Measurements from ENCODE around the gene SMARCAL1.
"Not testable (repeated sequence)": the region's sequence is repeated elsewhere in the genome, so short reads cannot be mapped to it uniquely, and the experiment has no call there.

The SMARCAL1 gene

GRCh38 chr2:216412022-216412999 is at the start of gene SMARCAL1:
Gene SMARCAL1, plus strand, starts transcription at chr2:216412484. Its CDS starts 2,221 bp downstream, at chr2:216414705.
- peak within 1 kb of the TSS; percentile 91 for H3K27ac Mint-ChIP-seq
- peaks cover 7% of the 10 kb centered on the region for H3K36me3 Mint-ChIP-seq (ENCODE audit: low read depth)
- H3K4me1 Mint-ChIP-seq (ENCODE audit: low read depth) = peaks cover 16% of the 10 kb centered on the region
- H3K27me3 Mint-ChIP-seq (ENCODE audit: low read depth) = peaks cover 9% of the 10 kb centered on the region
- peak within 1 kb of the TSS; percentile 93 for H3K4me3 Mint-ChIP-seq
- H3K9me3 Mint-ChIP-seq = no peaks in the 10 kb centered on the region

DNA sequence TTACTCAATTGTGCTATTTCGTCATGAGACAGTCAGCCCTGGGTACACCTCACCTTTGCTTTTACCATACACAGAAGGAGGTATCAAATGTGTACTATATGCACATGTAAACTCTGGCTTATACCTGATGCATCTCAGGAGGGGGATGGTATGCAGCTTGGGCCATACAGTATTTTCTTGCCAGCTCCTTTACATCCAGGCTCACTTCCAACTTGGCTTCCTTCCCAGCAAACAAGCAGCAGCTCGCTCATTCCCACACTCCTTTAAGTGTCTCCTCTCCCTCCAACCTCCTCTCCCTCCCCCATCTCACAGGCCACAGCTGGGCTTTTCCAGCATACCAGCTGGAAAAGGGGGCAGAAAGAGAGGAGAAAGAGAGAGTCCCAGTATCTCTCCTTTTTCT is 49.6 kb upstream of the SMARCAL1 start:
- H3K36me3 Mint-ChIP-seq (ENCODE audit: low read depth) = no peaks in the 10 kb centered on the region
- no peak overlapping the region for H3K4me3 Mint-ChIP-seq
- peaks cover 53% of the 10 kb centered on the region for H3K27me3 Mint-ChIP-seq (ENCODE audit: low read depth)
- no peaks in the 10 kb centered on the region for H3K4me1 Mint-ChIP-seq (ENCODE audit: low read depth)
- no peaks in the 10 kb centered on the region for H3K9me3 Mint-ChIP-seq
- no peak overlapping the region for H3K27ac Mint-ChIP-seq

DNA sequence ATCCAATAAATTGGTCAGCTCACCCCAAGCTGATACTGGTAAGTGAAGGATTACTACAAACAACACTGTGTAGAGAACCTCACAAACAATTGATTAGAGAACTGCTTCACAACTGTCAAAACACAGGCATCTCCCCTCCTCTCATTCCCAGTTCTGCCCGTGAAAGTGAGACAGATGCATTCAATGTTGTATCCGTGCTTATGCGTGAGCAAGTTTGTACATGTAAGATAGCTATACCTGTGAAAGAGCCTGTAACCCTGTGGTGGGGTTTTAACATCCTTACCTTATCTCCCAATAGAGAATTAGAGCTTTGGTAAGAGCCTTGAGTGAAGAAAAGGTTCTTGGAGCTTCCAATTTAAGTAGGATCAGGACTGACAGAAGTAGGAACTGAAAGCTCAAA is 49.1 kb upstream of the SMARCAL1 start:
- Mint-ChIP-seq H3K36me3 (ENCODE audit: low read depth) (no peaks in the 10 kb centered on the region), H3K27me3 (ENCODE audit: low read depth) (peaks cover 53% of the 10 kb centered on the region), H3K9me3 (no peaks in the 10 kb centered on the region), H3K27ac (no peak overlapping the region), H3K4me1 (ENCODE audit: low read depth) (no peaks in the 10 kb centered on the region), H3K4me3 (no peak overlapping the region)

DNA sequence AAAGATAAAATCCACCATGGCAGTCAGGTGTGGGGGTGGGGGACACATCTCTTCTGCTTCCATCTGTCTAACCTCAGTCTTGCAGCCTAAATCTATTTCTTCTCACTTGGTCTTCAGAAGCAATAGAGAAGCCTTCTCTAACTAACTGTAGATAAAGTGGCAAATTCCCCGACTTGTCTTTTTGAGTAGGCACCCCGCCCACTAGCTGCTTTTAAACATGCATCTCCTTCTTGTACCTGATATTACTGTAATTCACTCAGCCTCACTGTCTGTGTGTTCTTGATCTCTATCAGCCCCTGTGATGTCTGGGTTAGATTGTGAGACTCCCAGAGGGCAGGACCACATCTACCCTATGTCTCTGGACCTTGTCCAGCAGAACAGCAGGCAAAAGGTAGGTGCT is 46.8 kb upstream of the SMARCAL1 start:
- peaks cover 63% of the 10 kb centered on the region for H3K27me3 Mint-ChIP-seq (ENCODE audit: low read depth)
- H3K9me3 Mint-ChIP-seq = no peaks in the 10 kb centered on the region
- H3K4me3 Mint-ChIP-seq = no peak overlapping the region
- no peaks in the 10 kb centered on the region for H3K4me1 Mint-ChIP-seq (ENCODE audit: low read depth)
- H3K36me3 Mint-ChIP-seq (ENCODE audit: low read depth) = no peaks in the 10 kb centered on the region
- H3K27ac Mint-ChIP-seq = no peak overlapping the region

DNA sequence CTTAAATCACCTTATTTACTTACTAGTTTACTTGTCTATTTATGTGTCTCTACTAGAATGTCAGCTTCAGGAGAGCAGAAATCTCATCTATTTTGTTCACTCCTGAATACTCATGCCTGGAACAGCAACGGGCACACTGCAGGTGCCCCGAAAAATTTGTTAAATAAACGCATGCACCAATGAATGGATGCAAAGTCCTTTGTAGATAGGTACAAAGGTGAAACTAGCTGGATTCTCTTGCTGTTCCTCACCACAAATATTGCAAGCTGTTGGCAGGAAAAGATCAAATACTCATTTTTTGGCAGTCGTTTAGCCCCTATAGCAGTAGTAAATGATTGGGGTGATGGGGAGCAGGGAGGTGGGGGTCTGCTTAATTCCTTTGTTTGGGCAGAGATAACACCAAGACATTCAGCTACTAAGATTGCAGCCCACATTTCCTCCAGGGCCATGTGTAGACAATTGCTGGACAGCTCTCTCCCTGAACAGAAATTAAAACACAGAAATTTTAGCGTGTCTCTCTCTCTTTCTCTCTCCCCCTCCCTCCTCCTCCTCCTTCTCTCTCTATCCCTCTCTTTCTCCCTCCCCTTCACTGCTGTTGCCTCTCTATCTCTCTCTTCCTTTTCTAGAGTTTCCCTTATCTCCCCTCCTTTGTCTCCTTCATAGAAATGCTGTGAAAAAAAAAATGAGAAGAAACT is 45.4 kb upstream of the SMARCAL1 start:
- Mint-ChIP-seq H3K4me3 (no peak overlapping the region), H3K27me3 (ENCODE audit: low read depth) (peaks cover 65% of the 10 kb centered on the region), H3K36me3 (ENCODE audit: low read depth) (no peaks in the 10 kb centered on the region)

DNA sequence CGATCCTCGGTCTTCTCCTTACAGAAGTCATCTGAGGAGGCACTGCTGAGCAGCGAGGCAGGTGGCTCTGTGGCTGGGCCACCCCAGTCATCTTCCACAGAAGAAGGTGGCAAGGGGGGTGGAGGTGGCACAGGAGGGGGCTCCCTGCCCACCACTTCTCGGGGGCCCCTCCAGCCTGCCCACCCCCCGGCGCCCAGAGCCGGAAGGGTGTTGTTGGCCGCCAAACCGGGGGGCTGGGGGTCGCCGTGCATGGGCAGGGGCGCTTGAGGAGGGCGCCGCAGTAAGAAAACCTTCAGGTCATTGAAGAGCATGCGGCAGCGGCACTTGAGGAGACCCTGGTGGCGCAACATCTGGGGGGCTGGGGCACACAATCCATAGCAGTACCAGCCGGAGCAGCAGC is 42.5 kb upstream of the SMARCAL1 start:
- peaks cover 1% of the 10 kb centered on the region for H3K4me1 Mint-ChIP-seq (ENCODE audit: low read depth)
- no peaks in the 10 kb centered on the region for H3K9me3 Mint-ChIP-seq
- peaks cover 2% of the 10 kb centered on the region for H3K36me3 Mint-ChIP-seq (ENCODE audit: low read depth)
- H3K4me3 Mint-ChIP-seq = no peak overlapping the region
- no peak overlapping the region for H3K27ac Mint-ChIP-seq
- peaks cover 81% of the 10 kb centered on the region for H3K27me3 Mint-ChIP-seq (ENCODE audit: low read depth)

More for the DNA sequence above, 45.4 kb upstream of the SMARCAL1 start:
- no peaks in the 10 kb centered on the region for H3K4me1 Mint-ChIP-seq (ENCODE audit: low read depth)
- no peaks in the 10 kb centered on the region for H3K9me3 Mint-ChIP-seq
- no peak overlapping the region for H3K27ac Mint-ChIP-seq

GRCh38 chr2:216370961-216371712 is 41.1 kb upstream of the SMARCAL1 start:
- Mint-ChIP-seq H3K27ac (peak overlapping the region; percentile 11), H3K27me3 (ENCODE audit: low read depth) (peaks cover 77% of the 10 kb centered on the region), H3K9me3 (no peaks in the 10 kb centered on the region), H3K4me1 (ENCODE audit: low read depth) (peaks cover 1% of the 10 kb centered on the region), H3K4me3 (no peak overlapping the region), H3K36me3 (ENCODE audit: low read depth) (peaks cover 2% of the 10 kb centered on the region)

DNA sequence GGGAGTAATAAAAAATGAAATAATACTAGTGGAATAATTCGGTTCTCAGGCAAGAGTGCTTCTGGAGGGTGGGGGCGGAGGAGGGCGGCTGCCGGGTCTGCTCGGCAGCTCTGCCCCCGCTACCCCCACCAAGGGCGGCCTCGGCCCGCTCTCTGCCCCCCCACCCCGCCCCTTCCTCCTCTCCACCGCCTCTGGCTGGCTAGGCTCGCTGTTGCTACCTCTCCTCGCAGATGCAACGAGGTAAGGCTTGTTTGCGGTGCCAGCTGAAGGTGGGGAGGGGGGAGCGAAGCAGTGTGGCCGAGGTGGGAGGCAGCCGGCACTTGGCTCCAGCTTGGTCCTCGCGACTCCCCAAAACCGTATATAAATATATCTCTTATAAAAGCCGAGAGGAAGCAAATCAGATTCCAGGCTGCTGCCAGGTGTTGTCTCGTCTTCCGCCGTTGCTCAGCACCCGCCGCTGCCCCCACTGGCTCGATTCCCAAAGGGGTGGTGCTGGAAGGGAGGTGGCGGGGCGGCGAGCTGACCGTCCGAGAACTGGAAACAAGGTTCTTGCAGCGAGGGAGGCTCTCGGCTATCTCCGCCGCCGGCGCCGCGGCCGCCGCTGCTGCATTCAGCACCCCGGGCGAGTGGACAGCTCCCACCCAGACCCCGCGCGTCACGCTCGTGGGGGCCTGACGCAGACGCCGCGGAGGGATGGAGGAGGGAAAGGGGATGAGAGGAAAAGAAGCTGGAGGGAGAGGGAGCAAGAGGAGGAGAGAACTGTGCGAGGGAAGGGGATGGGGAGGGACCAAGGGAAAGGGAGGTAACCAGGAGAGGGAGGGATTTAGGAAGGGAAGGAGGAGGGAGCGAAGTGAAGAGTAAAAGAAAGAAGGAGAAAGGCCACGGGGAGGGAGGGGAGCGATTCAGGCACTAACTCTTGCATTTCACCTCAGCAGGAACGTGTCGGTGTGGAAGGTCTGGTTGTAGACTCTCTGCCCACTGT is 40.3 kb upstream of the SMARCAL1 start, which contains the start of gene MARCHF4:
Gene MARCHF4 (minus strand): TSS at position 763 of the 982 bp plus-strand sequence. CDS start 2,223 bp downstream, outside the sequence.
- peaks cover 70% of the 10 kb centered on the region for H3K27me3 Mint-ChIP-seq (ENCODE audit: low read depth)
- H3K4me1 Mint-ChIP-seq (ENCODE audit: low read depth) = peaks cover 1% of the 10 kb centered on the region
- H3K9me3 Mint-ChIP-seq = no peaks in the 10 kb centered on the region
- no peak within 1 kb of the TSS for H3K4me3 Mint-ChIP-seq
- H3K27ac Mint-ChIP-seq = no peak within 1 kb of the TSS
- H3K36me3 Mint-ChIP-seq (ENCODE audit: low read depth) = peaks cover 2% of the 10 kb centered on the region

DNA sequence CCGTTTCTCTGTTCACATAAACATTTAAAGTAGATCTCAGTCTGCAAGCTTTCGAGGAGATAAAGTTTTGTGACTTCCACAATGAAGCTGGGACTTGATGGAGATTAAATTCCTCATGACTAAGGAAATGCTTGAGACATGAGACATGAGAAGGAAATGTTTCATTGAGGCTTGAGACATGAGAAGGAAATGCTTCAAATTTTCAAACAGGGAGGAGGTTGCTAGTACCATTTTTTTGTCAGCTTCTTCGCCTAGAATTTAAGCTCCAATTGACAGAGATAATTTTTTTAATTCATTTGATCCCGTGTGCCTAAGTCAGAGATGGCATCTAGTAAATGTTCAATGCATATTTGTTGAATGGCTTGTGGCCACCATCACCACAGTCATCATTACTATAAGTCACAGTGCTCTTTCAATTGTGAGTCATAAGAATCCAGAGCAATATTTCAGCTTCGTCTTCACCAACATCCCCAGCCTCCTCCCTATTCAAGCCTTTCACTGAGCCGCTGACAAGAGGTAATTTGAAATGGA is 39.5 kb upstream of the SMARCAL1 start:
- Mint-ChIP-seq H3K36me3 (ENCODE audit: low read depth) (peaks cover 2% of the 10 kb centered on the region), H3K9me3 (no peaks in the 10 kb centered on the region), H3K27ac (no peak overlapping the region), H3K4me1 (ENCODE audit: low read depth) (peaks cover 1% of the 10 kb centered on the region), H3K4me3 (no peak overlapping the region), H3K27me3 (ENCODE audit: low read depth) (peaks cover 62% of the 10 kb centered on the region)

DNA sequence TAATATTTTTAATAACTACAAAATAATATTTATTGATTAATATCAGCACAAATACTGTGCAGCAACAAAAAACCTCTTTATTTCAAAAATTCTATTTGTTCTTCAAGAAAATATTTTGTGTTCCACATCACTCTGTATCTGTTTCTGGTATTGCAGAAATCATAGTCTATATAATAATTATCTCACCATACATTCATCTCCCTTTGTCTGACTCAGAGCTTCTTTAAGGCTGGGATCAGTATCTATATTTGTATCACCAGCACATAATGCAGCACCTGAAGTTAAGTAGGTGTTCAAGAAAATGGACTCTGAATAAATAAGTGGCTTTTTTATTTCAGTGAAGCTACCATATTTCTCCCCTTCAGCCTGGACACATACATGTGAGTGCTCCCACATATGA is 38.4 kb upstream of the SMARCAL1 start:
- Mint-ChIP-seq H3K27ac (no peak overlapping the region), H3K9me3 (no peaks in the 10 kb centered on the region), H3K4me1 (ENCODE audit: low read depth) (peaks cover 1% of the 10 kb centered on the region), H3K36me3 (ENCODE audit: low read depth) (peaks cover 2% of the 10 kb centered on the region), H3K4me3 (no peak overlapping the region), H3K27me3 (ENCODE audit: low read depth) (peaks cover 52% of the 10 kb centered on the region)

DNA sequence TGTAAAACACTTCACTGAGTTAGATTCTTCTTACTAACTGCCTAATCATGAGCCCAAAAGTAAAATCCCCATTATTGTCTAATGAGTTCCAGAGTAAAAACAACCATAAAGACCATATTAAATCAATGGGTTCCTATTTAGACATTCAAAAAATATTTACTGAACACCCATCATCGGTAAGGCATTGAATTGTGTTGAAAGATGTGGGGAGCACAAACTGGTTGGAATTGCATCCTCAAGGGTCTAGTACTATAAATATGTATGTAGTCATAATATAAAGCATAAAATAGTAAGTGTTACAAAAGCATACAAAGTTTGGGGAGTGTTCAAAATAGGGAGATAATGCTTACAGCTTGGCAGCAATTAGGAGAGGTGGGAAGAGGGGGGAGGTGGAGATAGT is 37.0 kb upstream of the SMARCAL1 start:
- no peaks in the 10 kb centered on the region for H3K9me3 Mint-ChIP-seq
- H3K27ac Mint-ChIP-seq = no peak overlapping the region
- peaks cover 1% of the 10 kb centered on the region for H3K4me1 Mint-ChIP-seq (ENCODE audit: low read depth)
- no peak overlapping the region for H3K4me3 Mint-ChIP-seq
- peaks cover 40% of the 10 kb centered on the region for H3K27me3 Mint-ChIP-seq (ENCODE audit: low read depth)
- peaks cover 2% of the 10 kb centered on the region for H3K36me3 Mint-ChIP-seq (ENCODE audit: low read depth)

DNA sequence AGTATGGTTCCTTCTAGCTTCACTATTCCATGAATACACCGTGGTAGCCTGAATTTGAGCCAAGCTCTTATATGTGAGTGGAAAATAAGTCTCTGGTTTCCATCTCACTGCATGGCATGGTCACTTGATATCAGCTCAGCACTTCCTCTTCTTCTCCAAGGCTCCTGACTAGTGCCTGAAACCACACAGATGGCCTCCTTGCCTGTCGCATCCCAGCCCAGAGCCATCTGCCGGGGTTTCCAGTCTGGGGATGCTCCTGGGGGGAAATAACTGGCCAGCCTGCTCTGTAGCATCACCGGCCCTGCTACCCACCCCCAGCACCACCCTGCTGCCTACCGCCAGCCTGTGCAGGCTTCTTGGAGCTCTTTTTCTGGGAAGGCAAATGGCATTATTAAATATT is 32.3 kb upstream of the SMARCAL1 start:
- peaks cover 7% of the 10 kb centered on the region for H3K9me3 Mint-ChIP-seq
- peaks cover 11% of the 10 kb centered on the region for H3K27me3 Mint-ChIP-seq (ENCODE audit: low read depth)
- H3K4me1 Mint-ChIP-seq (ENCODE audit: low read depth) = no peaks in the 10 kb centered on the region
- H3K27ac Mint-ChIP-seq = no peak overlapping the region
- no peak overlapping the region for H3K4me3 Mint-ChIP-seq
- no peaks in the 10 kb centered on the region for H3K36me3 Mint-ChIP-seq (ENCODE audit: low read depth)

DNA sequence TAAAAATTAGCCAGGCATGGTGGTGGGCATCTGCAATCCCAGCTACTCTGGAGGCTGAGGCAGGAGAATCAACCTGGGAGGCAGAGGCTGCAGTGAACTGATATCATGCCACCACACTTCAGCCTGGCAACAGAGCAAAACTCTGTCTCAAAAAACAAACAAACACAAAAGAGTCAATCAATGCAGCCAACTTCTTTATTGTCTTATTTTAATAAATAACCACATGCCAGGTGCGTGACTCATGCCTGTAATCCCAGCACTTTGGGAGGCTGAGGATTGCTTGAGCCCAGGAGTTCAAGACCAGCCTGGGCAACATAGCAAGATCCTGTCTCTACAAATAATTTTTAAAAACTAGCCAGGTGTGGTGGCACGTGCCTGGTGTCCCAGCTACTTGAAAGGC is 27.9 kb upstream of the SMARCAL1 start:
- peaks cover 13% of the 10 kb centered on the region for H3K4me1 Mint-ChIP-seq (ENCODE audit: low read depth)
- H3K9me3 Mint-ChIP-seq = peaks cover 20% of the 10 kb centered on the region
- H3K4me3 Mint-ChIP-seq; H3K36me3 Mint-ChIP-seq (ENCODE audit: low read depth); H3K27ac Mint-ChIP-seq: not testable (repeated sequence)
- peaks cover 13% of the 10 kb centered on the region for H3K27me3 Mint-ChIP-seq (ENCODE audit: low read depth)
